ENCODE measurements around the gene SLF2.
A peak's percentile ranks its signal among the peaks of the same experiment; 100 is the strongest.

- TF ChIP-seq CTCF (conservative IDR thresholded peaks at IDR 0.05) (peak; percentile 82), ZFX (IDR thresholded peaks at IDR 0.05) (no peak)
Observed at GRCh38 chr10:101012525-101013364, 100.0 kb downstream of the SLF2 start.

Measured in C4-2B (cell line).